Activated CD4-positive, alpha-beta T cell treated with anti-CD3 and anti-CD28 coated beads, Interleukin-10, Interleukin-2, amounts not matched to agents 100 ng/mL and 50 ng/mL, durations not matched to agents 16 hours and 8 hours (primary cell): ENCODE measurements around the gene APP.

ENCODE experiments used
- DNase-seq: peaks from one replicate; pipeline ENCODE4 v3.0.0-alpha.2; 2020

The APP gene

DNA sequence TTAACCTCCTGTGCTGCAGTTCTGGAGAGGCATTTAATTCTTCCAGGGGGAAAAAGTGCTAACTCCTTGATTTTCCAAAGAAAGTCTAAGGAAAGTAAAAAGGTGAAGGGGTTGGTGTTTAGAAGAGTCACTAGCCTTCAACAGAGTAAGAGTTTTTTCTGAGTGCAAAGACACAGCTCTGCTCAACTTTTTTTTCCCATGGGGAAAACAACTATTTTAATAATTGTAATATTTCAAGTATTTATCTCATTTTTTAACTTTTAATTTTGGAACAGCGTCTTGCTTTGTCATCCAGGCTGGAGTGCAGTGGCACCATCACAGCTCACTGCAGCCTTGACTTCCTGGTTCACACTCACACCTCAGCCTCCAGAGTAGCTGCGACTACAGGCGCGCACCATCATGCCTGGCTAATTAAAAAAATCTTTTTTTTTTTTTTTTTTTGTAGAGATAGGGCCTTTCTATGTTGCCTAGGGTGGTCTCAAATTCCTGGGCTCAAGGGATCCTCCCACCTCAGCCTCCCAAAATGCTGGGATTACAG lies 202.6 kb downstream of the APP start:
- no peak for DNase-seq

DNA sequence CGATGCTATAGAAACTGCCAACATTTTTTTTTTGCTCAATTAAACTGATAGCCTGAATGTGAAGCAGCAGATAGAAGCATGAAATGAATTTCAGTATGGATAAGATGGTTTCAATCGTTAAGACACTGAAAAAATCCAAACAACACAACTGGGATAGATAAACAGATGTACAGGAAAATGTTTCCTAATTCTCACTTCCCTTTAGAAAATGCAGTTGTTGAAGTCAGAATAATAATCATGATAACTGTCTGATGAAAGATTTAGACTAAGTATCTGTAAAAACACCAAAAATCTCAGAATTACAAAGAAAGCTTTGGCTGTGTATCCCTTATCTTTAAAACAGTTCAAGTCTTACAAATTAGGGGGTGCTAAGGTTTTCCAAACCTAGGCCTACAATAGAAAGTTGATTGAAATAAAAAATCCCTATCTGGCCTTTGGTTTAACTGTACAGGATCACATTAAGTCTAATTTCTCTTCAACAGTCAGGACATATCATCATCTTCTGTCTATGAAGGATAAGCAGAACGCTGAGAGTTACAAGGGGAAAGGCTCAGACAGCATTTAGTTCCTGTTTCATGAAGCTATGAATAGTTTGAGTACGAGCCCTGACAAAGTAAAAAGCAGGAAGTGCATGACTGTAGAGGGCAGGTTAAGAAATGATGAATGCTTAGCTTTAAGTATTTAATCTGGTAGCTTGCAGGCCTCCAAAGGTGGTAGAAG lies 203.2 kb downstream of the APP start:
- DNase-seq: peak; percentile 28

DNA sequence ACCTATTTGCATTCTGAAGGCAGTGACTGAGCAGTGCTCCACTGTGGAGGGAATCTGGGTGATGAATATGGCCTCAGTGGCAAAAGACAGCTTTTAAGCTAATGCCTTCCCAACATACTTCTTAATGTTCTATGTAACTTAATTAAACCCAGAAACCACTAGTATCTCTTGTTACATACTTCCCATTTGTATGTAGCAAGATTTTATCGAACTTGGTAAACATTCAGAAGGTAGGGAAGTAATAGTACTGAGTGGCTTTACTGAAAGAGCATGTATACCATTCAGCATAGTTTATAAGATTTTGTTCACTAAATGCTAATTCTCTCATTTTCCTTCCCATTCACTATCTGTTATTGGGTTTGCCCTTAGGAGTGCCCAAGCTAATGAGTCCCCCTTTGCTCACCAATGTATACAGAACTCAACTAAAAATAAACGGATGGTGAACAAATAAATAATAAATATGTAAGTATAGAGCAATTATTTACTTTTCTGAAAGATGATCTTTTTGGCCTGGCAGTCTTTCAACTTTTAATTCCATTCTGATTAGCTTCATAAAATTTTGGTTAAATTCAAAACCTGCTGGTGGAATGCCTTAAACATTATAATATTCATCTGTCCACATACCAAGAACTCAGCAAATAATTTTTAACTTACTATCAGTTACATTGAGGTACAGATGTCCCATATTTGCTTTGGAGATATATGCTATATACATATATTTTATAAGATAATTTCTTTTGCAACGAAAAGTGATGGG lies 204.4 kb downstream of the APP start:
- DNase-seq: no peak

DNA sequence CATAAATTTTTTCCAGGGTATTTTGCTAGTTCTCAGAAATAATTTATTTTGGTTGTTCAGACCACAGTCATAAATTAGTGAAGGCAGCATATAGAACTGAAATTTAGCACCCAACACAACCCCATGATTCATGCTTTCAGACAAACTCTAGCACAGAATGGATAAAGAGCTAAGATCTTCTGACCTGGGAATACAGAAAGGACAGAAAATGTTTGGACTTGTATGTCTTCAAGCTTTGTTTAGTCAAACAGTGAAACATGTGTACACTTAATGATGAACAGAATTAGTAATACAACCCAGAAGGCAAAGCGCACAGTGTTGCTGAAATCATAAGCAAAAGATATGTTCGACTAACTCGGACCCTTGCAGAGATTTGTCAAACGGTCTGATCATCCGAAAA lies 205.6 kb downstream of the APP start:
- no peak for DNase-seq

DNA sequence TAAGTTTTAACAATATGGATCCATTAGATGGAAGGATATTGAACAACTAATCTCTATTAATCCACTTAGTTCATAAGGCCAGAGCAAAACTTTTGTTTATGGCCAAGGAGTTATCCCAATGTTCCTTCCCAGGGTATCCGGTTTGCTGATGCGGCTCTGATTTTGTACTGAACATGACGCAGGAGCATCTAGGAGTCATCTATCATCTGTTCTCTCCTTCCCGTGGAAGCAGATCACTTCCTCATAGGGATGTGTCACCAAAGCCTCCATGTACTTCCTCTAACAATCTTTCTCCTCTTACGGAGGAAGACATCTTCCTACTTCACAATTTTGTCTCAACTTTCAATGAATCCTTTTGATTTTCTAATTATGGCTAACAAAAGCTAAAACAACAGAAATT lies 206.6 kb downstream of the APP start:
- no peak for DNase-seq

DNA sequence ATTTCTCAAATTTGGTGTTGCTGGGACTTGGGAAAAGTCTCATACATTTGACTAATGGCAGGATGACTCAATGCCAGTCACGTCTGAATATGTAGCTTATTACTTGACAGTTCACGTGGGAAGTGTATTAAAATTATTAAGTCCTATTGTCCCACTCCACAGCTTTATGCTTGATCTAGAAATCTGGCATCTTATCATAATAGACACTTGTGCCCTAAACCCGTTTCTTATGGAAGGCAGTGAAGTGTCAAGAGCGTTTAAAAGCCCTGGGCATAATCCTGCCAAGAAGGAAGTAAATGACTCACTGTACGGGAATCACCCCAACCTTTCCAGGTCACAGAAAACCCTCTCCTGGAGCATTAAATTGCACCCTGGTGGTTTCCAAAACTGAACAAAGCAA lies 207.4 kb downstream of the APP start:
- no peak for DNase-seq

DNA sequence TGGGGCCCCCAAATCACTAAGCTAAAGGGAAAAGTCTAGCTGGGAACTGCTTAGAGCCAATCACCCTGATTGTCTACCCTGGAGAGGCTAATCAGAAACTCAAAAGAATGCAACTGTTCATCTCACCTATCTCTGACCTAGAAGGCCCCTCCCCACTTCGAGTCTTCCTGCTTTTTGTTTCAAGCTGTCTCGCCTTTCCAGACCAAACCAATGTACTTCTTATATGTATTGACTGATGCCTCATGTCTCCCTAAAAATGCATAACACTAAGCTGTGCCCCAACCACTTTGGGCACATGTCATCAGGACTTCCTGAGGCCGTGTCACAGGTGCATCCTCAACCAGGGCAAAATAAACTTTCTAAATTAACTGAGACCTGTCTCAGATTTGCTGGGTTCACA lies 209.5 kb downstream of the APP start:
- DNase-seq: no peak

DNA sequence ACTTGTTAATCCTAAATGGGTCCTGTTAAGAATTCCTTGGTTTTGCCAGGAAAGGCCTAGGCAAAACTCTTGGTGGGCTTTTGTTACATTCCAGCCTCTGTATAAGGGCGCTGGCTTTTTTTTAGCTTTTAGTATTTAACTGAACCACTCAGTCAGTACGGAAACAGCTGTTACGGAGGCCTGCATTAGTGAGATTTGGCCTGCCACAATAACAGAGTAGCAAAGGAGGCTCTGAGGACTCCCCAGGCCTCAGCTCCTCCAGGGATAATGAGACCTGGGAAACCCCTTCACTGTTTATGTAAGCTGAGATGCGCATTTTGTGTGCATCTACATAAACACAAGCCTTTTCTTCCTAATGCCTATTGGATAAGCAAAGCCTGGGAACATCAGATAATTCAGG lies 210.2 kb downstream of the APP start:
- no peak for DNase-seq

DNA sequence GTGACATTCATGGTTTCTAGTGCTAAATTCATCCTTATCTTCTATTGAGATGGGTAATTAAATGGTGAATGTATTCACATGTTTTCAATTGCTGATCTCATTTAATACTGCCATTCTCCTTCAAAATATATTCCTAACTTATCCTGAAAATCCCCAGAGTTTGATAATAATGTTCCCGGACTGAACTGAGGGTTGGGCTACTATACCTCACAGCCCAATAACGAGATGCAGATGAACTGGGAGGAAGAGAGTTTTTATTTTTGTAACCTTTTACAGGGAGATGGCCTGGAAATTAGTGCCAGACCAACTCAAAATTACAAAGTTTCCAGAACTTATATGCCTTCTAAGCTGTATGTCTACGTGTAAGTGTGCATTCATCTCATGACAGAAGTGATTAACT lies 210.8 kb downstream of the APP start:
- no peak for DNase-seq

DNA sequence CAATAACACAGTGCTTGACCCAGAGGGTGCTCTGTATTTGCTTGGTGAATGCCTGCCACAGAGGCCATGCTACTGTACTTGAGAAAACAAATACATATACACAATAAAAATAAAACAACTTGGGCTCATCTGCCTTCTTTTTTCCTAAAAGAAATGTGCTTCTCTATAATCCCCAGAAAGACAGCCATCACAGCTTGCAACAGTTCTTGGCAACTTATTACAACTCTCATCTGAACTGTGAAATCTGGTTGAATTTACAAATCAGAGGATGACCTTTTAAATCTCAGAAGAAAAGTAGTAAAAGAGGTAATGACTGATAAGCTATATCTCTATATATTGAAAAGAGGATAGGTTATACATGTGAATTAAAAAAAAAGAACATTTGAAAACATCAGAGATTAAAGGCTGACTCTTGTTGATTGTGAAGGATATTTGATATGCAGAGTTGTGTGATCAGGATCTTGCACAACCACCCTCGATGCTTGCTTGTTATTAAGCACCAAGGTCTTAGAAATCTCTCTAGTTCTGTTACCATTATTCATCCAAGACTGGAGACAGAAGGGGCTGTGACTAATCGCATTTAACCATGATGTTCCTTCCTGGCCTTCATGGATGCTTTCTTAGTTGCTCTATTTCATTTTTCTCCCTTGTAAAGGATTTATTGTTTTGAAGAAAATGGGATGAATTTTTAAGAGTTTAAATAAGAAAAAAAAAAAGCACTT lies 213.4 kb downstream of the APP start:
- no peak for DNase-seq

DNA sequence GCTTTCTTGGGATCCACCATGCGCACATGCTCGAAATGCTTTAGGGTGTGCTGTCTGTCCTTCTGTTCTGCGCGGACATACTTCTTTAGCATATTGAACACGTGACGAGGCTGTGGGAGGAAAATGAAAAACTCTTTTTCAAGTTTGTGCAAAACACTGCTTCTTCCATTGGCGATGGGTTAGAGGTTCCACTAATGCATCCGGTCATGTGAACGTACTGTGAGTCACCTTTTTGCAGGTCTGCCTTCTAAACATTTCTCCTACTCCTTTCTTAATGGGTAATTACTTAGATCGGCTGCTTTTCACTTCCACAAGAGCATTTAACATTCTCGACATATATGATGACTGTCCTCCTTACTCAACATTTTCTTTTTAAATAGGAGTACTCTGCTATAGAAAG lies 214.9 kb downstream of the APP start:
- no peak for DNase-seq

DNA sequence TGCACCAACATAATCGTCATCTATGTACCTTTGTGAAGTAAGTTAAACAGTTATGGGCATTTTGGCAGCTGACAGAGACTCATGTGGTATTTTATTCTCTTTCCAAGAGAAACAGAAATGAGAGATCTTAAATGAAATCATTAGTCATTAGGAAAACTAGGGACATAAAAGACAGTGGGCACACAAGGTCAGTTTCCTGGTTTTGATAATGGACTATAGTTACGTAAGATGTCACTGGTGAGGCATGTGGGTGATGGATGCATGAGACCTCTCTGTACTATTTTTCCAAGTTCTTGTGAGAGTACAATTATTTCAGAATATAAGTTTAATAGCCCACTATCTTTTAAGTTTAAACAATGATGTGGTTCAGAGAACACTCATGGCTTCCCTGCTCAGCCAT lies 216.9 kb downstream of the APP start:
- DNase-seq: no peak

DNA sequence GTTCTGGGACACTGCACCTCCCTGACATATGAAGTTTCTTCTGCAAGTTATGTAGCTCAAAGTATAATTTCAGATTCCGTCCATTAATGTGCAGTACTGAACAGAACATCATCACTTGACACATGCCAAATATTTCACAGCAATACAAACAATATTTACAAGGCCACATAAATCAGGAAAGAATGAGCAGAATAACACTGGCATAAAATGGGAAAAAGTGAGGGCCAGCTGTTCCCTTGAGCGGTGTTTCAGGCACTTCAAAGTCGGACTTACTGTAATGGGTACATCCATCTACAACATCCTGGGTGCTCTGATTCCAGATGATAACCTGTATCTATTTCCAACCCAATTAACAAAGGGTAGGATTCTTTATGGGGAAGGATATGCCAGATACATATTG lies 217.4 kb downstream of the APP start:
- no peak for DNase-seq

DNA sequence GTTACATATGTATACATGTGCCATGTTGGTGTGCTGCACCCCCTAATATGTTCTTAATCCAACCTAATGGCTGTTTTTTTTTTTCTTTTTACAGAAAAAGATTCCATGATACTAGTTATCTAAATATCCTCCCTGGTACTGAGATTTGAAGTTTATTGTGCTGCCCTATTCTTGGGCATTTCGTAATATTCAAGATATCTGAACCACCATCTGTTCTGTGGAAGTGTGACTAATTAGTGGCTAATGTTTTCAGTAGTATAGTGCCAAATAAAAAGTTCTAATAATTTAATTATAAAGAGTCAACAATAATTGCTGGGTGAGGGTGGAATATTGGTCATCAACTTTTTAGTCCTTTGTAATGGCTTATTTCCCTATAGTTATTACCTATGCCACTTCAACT lies 218.3 kb downstream of the APP start:
- no peak for DNase-seq

DNA sequence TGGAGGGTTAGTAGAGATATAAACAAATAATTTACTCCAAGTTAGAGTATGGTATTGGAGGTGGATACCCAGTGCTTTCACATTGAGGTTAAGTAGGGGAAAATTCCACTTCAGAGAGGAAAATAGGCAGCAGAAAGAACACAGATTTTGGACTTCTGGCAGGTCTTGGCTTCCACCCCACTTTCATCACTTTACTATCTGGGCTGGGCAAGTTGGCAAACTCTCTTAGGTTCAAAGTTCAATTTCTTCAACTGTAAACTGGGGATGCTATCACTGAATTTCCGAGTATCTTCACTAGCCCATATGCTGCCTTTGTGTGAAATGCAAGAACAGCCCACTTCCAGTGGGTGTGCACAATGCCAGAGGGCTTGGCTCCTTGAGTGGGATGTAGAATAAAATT lies 220.9 kb downstream of the APP start:
- DNase-seq: no peak

DNA sequence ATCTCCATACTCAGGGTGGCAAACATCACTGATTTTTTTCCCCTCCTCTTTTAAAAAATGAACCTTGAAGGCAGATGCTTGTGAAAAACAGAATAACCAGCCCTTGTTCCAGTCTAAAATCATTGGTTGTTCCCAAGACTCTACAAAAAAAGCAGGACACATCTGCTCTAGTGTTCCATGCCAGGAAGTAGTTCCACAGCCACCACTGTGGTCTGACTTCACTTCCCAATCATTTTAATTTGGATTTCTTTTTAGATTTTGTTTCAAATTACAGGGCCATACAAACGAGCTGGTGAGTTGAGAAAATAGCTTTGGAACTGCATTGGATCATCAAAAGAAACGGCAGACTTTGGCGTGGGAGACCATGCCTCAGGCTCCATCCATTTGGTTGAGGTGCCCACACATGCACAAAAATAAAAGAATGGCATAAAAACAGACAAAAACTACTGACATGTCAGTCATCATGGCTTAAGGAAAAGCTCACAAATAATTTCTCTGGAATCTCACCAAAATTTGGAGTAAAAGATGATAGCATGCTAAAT lies 225.8 kb downstream of the APP start:
- no peak for DNase-seq

DNA sequence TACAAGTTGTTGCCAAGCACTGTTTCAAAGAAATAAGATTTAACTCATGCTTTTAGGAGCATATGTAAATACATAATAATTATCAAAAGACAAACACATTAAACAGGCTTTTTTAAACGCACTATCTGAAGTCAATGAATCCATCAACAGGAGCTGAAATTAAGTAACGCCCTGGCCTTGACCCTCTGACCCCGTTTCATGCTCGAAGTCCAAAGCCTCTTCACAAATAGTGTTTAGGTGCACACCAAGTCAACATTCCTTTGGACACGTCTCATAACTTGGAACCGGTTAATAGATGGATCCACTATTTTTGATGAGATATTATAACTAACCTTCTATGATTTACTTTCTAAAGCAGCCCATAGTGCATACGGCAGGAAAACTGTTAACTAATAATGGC lies 226.5 kb downstream of the APP start:
- DNase-seq: no peak

DNA sequence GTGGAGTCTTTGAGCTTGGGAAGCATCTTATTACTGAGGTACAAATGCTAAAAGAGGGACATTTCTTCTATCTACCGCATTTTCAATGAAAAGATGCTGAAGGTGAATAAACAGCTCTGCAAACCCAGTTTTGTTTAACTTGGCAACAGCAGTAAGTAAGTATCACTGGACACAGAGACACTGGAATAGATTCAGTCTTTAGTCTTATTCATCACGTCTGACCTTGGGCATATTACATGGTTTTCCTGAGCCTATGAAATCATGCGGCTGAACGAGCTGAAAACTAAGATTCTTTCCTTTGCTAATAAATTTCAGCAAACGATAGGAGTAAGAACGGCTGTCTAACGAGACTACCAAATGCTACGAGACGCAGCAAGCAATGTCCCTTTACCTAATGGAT lies 228.4 kb downstream of the APP start:
- no peak for DNase-seq

DNA sequence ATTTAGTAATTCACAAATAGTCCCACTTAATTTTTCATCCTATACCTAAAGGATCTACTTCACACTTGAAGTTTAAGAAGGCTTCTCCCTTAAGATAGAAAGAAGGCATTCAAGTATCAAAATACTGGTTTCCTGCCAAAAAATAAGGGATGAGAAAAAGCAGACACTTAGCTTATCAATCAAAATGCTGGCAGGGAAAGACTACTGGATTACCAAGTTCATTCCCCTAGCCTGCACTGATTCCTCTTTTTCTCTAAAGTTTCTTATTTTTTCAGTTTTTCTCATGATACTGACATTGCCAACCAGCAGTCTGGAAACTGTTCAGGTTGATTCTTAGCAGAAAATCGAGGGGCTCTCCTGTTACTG lies 231.2 kb downstream of the APP start:
- no peak for DNase-seq

DNA sequence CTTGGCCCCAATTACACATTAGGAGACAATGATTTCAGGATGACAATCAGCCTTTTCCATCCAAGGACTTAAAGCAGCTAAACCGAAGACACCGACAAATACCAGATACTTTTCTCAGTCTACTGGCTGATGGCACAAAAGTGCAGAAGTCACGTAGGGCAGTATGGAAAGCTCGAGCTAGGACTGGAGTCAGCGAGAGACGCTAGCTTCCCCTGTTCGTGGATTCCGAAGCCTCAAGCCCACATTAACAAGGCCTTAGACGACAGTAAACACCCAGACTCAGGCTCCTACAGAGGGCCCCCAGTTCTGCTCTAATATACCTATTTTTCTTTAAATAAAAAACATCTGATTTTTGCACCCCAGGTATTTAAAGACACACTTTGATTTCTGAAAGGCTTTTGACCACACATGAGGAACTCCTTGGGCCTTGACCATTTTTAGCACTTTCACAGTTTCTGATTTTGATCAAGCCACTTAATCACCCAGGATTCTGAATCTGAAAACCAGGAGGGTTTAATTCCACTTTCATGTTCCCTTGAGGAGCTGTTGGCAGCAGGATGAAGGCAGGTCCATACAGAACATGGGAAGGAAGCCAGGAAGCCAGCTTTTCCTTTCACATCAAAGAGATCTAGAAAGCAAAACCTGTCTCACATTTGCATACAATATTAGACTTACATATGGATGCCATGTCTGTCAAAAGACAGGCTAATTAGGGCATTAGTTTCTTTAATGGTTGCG lies 231.7 kb downstream of the APP start:
- DNase-seq: no peak

DNA sequence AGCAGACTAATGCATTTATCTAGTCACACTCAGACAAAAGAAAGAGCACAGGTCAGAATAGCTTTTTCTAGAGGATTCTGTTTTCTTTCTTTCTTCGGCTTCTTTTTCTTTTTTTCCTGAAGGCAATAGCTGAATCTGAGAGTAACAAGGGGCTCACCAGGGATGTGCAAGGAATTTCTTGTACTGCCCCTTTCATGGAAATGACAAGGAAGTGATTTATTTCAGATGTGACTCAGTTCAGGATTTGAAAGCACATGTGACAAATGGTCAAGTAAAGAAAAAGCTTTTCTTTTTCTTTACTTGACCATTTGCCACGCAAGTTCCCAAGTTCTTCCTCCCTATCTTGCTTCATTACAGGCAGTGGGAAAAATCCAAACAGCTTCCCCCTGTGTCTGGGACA lies 233.8 kb downstream of the APP start:
- DNase-seq: no peak

DNA sequence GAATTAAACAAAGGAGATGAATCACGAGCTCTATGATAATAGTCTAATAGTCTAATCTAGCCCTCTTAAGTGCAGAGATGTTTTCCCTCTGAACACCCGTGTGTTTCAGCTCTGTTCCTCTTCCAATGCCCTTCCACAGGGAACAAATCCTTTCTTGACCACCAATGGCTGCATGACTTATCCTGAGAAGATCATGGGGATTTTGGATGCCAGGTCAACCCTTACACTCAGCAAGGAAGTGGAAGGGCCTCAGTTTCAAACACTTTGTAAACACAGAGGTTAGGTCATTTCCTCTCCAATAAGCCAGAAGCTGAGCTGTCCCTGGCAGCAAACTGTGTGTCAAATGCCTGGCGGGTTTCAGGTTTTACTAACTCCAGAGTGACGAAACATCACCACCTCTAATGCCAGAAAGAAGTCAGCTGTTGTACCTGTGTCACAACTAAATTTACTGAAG lies 235.8 kb downstream of the APP start:
- DNase-seq: peak; percentile 79

DNA sequence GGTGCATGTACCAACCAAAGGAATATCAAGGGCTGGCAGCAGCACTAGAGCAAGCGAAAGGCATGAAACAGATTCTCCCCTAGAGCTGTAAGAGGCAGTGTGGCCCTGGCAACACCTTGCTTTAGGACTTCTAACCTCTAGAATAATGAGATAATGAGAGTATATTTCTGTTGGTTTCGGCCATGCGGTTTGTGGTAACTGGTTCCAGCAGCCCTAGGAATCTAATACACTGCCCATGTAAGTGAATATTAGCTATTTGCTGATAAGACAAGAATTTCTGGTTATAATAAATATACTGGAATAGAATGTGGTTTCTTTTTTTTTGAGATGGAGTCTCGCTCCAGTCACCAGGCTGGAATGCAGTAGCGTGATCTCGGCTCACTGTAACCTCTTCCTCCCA lies 236.4 kb downstream of the APP start:
- no peak for DNase-seq
